HG02759 (cell line): ENCODE results near the gene SMYD4.
"Not testable (repeated sequence)": the region's sequence is repeated elsewhere in the genome, so short reads cannot be mapped to it uniquely, and the experiment has no call there.

Source experiments
- ATAC-seq: cut with Tn5 transposase; IDR thresholded peaks from one replicate; pipeline ENCODE4 v1.9.1; 2021; ENCODE audit warnings: mild to moderate bottlenecking, moderate library complexity; ENCODE audit not compliant: unreplicated experiment

SMYD4 gene

DNA sequence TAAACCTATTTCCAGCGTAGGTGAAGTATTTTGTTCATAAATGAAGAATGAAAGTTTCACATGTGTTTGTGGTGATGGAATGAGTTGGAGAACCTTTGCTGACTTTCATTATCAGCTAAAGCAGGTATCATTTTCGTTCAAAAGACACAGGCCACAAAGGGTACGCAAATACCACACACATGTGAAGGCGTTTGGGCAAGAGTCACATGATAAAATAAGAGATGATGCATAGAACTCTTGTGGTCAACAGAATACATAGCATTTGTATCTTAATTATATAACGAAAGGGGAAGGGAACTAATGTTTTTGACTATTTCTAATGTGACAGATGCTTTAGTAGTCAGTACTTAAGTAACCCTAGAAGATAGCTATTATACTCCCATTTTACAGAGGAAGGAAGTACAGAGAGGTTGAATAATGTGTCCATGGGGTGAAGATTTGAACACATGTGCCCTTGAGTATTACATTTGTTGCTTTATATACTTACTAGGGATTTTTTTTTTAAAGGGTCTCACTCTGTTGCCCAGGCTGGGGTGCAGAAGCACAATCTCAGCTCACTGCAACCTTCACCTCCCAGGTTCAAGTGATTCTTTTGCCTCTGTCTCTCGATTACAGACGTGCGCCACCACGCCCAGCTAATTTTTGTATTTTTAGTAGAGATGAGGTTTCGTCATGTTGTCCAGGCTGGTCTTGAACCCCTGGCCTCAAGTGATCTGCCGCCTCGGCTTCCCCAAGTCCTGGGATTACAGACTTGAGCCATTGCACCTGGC lies 4.9 kb upstream of the SMYD4 start:
- peak; percentile 51 for ATAC-seq

GRCh38 chr17:1830288-1830687 lies 586 bp upstream of the SMYD4 start:
- no peak for ATAC-seq

- ATAC-seq, result no peak
Observed at GRCh38 chr17:1829216-1829591, 498 bp downstream of the SMYD4 start.

DNA sequence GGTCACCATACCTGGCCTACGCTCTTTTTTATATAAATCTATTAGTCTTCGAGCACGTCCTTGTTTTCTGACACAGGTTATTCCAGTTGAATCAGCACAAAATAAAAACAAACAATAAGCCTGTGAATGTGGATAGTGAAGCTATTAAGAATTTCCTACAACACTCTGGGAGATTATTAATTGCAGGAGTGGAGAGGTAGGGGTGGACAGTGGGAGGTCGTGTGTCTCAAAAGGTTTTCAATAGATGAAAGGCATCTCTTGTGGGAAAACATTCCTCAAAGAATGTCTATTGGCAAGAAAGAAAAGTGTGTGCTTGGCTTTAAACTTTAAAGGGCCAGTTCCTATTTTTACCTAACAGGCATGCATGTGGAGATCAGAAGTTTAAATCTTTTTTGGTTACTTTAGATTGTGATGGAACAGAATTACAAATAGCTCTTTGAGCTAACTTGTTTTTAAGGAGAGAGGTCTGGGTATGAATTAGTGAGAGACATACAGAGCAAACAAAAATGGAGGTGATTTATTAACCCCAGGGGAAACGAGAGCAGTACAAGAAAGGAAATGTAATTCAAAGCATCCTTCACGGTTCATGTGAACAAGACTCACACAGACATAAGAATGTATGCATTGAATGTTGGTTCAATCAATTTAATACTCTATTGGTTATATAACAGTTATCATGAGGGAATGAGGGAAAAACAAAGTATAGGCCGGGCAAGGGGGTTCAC lies 9.0 kb downstream of the SMYD4 start:
- no peak for ATAC-seq

DNA sequence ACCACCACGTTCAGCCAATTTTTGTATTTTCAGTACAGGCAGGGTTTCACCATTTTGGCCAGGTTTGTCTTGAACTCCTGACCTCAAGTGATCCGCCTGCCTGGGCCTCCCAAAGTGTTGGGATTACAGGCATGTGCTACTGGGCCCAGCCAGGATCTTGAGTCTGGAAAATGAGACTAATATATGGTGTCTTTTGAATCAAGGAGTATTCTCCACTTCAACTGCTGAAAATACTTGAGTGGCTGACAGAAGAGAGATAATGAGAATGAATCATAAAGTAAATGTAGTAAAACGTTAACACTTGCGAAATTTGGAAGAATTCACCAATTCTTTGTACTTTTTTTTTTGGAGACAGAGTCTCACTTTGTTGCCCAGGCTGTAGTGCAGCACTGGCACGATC lies 16.6 kb downstream of the SMYD4 start:
- ATAC-seq, result no peak

GRCh38 chr17:1810450-1811103 lies 19.1 kb downstream of the SMYD4 start:
- no peak for ATAC-seq

- not testable (repeated sequence) for ATAC-seq
Observed at GRCh38 chr17:1809815-1810214, 19.9 kb downstream of the SMYD4 start.

DNA sequence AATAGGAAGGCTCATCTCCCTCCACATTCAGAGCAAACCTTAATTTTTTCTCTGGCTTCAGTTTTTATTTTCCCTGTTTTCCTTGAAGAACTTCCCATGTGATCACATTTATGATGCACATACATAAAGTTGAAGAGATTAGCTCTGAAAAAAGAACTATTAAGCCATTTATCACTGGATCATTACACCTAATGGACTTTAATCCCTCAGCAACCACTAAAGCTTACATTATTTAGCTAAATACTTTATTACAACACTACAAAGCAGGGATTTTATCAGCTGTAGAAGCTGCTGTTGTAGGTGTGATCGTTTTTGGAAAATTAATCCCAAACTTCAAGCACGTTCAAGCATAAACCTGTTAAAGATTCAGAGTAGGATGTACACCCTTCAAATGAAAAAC lies 21.1 kb downstream of the SMYD4 start:
- no peak for ATAC-seq

DNA sequence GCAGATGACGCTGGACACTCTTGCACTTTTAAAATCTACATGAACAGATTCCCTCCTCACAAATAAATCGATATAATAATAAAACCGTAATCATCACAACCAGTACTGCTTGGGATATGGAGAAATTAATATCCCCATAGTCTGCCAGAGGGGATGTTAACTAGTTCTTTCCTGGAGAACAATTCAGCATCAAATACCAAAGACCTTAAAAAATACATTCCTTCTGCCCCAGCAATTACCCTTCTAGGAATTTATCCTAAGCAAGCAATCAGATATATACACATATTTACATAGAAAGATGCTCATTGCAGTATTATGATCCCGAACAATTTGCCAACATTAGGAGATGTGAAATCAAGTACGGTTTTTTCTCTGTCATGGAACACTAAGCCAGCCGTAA lies 21.8 kb downstream of the SMYD4 start:
- ATAC-seq, result no peak

DNA sequence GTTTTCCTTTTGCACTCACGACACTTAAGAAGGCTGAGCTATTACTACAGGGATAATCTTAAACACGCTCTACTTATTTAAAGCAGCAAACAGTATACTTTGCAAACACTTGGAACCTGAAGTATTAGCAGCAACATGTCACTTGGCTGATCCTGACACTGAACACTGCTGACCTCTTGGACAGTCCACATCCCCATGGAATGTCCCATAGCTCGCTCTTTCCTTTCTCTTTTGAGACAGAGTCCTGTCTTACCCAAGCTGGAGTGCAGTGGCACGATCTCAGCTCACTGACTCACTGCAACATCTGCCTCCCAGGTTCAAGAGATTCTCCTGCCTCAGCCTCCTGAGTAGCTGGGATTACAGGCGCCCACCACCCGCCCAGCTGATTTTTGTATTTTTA lies 26.4 kb downstream of the SMYD4 start:
- ATAC-seq, result no peak

GRCh38 chr17:1802429-1802828 lies 27.3 kb downstream of the SMYD4 start:
- ATAC-seq, result no peak

DNA sequence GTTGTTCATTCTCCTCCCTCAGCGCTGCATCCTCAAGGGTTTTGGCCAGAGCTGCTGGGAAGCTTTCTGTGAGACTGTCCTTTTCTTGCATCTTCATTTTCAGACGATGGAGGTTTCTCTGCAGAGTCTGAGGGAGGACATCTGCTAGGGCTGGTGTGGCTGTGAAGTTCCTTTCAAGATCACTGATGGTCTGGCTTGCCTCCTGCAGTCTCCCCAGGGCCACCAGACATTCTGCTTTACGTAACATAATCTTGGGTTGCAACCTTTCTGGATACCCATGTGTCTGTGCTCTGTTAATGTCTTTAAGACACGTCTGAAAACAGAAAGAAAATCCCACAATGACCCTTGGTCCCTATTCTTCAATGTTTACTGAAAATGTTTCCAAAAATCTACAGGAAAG lies 29.0 kb downstream of the SMYD4 start:
- no peak for ATAC-seq

- ATAC-seq, result no peak
Observed at GRCh38 chr17:1800240-1800639, 29.5 kb downstream of the SMYD4 start.

- not testable (repeated sequence) for ATAC-seq
Observed at GRCh38 chr17:1797846-1798245, 31.9 kb downstream of the SMYD4 start.

- no peak for ATAC-seq
Observed at GRCh38 chr17:1797323-1797722, 32.4 kb downstream of the SMYD4 start.

GRCh38 chr17:1796800-1797199 lies 32.9 kb downstream of the SMYD4 start:
- ATAC-seq, result no peak

GRCh38 chr17:1793447-1793806 lies 36.3 kb downstream of the SMYD4 start:
- ATAC-seq, result no peak

- ATAC-seq, result no peak
Observed at GRCh38 chr17:1792495-1793446, 36.9 kb downstream of the SMYD4 start.

DNA sequence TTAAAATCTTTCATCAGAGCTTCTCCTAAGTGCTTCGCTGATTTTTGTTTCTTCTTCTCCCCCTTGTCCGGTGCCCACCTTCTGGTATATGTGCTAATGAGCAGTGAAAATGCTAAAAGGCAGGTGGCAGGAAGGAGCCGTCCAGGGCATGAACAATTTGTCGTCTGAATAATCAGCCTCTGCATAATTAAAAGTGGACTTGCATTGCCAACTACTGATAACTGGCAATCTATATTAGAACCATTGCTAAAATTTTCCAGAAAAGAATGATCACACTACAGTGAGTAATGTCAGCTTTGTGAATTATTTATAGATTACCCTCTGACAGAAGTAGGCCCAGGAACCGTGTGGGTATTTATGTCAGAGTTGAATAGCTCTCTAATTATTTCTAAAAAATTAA lies 39.8 kb downstream of the SMYD4 start:
- no peak for ATAC-seq

- ATAC-seq, result no peak
Observed at GRCh38 chr17:1787301-1787902, 42.3 kb downstream of the SMYD4 start.

GRCh38 chr17:1786708-1787107 lies 43.0 kb downstream of the SMYD4 start:
- ATAC-seq, result no peak
